D721Med (cell line): ENCODE data around the gene ZNF784.

ENCODE experiments used
- DNase-seq: peaks from one replicate; pipeline ENCODE4 v3.0.0; 2011; ENCODE audit warnings: low spot score; ENCODE audit not compliant: insufficient read length
- FAIRE-seq: peaks from 2 replicates; lab custom pipeline; 2011; peaks lifted over from hg19 to GRCh38; lab: Jason Lieb, UNC
- CTCF ChIP-seq: IDR thresholded peaks from 2 replicates; pipeline ENCODE4 v1.5.1; 2012; ENCODE audit warnings: mild to moderate bottlenecking, control low read depth; ENCODE audit not compliant: insufficient read depth; ENCODE audit errors: missing control alignments

Gene ZNF784

GRCh38 chr19:55643003-55643886 lies 18.9 kb upstream of the ZNF784 start, which contains the start of gene ZNF581:
ZNF581 (plus strand) TSS chr19:55643649; CDS start chr19:55644572, 923 bp downstream.
- no peak for TF ChIP-seq CTCF
- DNase-seq (peak; percentile 86), FAIRE-seq (no peak)

GRCh38 chr19:55642153-55643002 lies 18.0 kb upstream of the ZNF784 start:
- no peak for FAIRE-seq
- no peak for DNase-seq
- no peak for TF ChIP-seq CTCF

GRCh38 chr19:55641426-55642152 lies 17.2 kb upstream of the ZNF784 start:
- DNase-seq (no peak), FAIRE-seq (no peak)
- no peak for TF ChIP-seq CTCF

GRCh38 chr19:55640577-55641425 lies 16.4 kb upstream of the ZNF784 start, which contains the start of gene ZNF580:
ZNF580 (plus strand) TSS chr19:55641002; CDS start chr19:55642509, 1,507 bp downstream.
- FAIRE-seq (no peak), DNase-seq (peak; percentile 79)

GRCh38 chr19:55640043-55640576 lies 15.7 kb upstream of the ZNF784 start:
- DNase-seq: no peak
- TF ChIP-seq CTCF: peak; percentile 61
- no peak for FAIRE-seq

More at GRCh38 chr19:55640577-55641425, 16.4 kb upstream of the ZNF784 start, which contains the start of gene ZNF580:
- no peak for TF ChIP-seq CTCF
